ENCODE measurements around the gene HGFAC.
A peak's percentile ranks its signal among the peaks of the same experiment; 100 is the strongest.

DNA sequence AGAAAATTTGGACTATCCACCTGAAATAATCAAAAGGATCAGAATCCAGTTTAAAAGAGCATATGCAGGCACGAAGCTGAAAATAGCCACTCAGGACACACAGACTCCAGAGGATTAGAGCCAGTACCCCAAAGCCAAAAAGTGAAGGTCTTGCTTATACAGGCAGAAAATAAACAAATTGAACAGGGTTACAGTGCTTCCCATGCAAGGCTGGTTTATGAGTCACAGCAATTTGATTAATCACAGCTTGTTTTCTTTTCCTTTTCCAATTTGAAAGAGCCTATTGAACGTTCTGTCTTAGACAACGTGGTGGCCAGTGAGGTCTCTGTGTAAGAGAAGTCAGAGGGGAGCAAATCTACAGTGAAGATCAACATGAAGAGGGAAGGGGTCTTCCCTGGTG is 10.2 kb downstream of the HGFAC start:
- TF ChIP-seq CTCF (IDR thresholded peaks at IDR 0.05) (no peak), POLR2AphosphoS5 (IDR thresholded peaks at IDR 0.05) (peak in 1 of 3 donors; percentile 34), POLR2A (IDR thresholded peaks at IDR 0.05) (no peak), EP300 (IDR thresholded peaks at IDR 0.05) (no peak)
